ENCODE measurements around the gene SP3. TPM values are rescaled to one million over a fixed set of nuclear protein-coding genes. Genes with fewer than 3 reads are reported as not detected.

Gene SP3
- total RNA-seq, 1 donor, result 115 TPM

- TF ChIP-seq CTCF (IDR thresholded peaks at IDR 0.05; ENCODE audit: insufficient read depth, low read length), result no peak
- H3K4me3 ChIP-seq (ENCODE audit: low read depth, low read length), result no peak overlapping the region
- no peak for DNase-seq (ENCODE audit: low read depth)
Measured at GRCh38 chr2:174003720-174004695, 38.8 kb upstream of the SP3 start.

- no peak overlapping the region for H3K4me3 ChIP-seq (ENCODE audit: low read depth, low read length)
- no peak for TF ChIP-seq CTCF (IDR thresholded peaks at IDR 0.05; ENCODE audit: insufficient read depth, low read length)
- DNase-seq (ENCODE audit: low read depth), result no peak
Measured at GRCh38 chr2:174002679-174003078, 37.5 kb upstream of the SP3 start.

- TF ChIP-seq CTCF (IDR thresholded peaks at IDR 0.05; ENCODE audit: insufficient read depth, low read length), result no peak
- no peak overlapping the region for H3K4me3 ChIP-seq (ENCODE audit: low read depth, low read length)
- DNase-seq (ENCODE audit: low read depth), result peak; percentile 42
Measured at GRCh38 chr2:174001107-174001506, 35.9 kb upstream of the SP3 start.

GRCh38 chr2:173999724-174000123 is 34.6 kb upstream of the SP3 start:
- H3K4me3 ChIP-seq (ENCODE audit: low read depth, low read length), result no peak overlapping the region
- no peak for DNase-seq (ENCODE audit: low read depth)
- no peak for TF ChIP-seq CTCF (IDR thresholded peaks at IDR 0.05; ENCODE audit: insufficient read depth, low read length)

GRCh38 chr2:173999272-173999671 is 34.1 kb upstream of the SP3 start:
- DNase-seq (ENCODE audit: low read depth), result no peak
- no peak overlapping the region for H3K4me3 ChIP-seq (ENCODE audit: low read depth, low read length)
- TF ChIP-seq CTCF (IDR thresholded peaks at IDR 0.05; ENCODE audit: insufficient read depth, low read length), result no peak

- H3K4me3 ChIP-seq (ENCODE audit: low read depth, low read length), result no peak overlapping the region
- no peak for DNase-seq (ENCODE audit: low read depth)
- no peak for TF ChIP-seq CTCF (IDR thresholded peaks at IDR 0.05; ENCODE audit: insufficient read depth, low read length)
Measured at GRCh38 chr2:173998386-173998785, 33.2 kb upstream of the SP3 start.

Data from fibroblast of the aortic adventitia (primary cell).